Measurements from ENCODE around the gene TELO2.
"Not testable (repeated sequence)": the region's sequence is repeated elsewhere in the genome, so short reads cannot be mapped to it uniquely, and the experiment has no call there.

Gene TELO2

DNA sequence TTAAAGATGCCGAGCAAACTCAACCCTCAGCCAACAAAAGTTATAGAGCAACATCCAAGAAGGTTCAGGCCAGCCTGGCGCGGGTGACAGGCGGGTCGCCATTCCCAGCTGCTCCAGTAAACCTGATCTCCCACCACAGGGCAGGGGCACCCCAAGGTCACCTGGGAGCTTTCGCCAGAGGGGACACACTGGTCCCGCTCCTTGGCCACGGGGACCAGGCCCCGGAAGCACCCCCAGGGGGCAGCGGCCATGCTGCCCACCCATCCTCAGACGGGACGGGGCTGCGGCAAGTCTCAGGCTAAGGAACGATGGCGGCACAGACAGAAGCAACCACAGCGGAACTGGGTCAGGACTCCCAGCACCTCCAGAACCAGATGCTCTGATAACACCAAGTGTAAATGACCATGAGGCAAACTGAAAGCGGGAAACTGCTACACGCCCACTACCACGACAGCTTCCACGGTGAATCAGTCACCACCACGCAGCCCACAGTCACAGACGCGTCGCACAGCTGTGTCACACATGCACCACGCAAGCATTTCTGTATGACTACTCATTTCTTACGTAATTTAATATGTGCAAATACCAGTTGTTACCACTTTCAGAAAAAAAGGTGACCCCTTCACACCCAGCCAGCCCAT, 34.7 kb upstream of the TELO2 start:
- DNase-seq = no peak

DNA sequence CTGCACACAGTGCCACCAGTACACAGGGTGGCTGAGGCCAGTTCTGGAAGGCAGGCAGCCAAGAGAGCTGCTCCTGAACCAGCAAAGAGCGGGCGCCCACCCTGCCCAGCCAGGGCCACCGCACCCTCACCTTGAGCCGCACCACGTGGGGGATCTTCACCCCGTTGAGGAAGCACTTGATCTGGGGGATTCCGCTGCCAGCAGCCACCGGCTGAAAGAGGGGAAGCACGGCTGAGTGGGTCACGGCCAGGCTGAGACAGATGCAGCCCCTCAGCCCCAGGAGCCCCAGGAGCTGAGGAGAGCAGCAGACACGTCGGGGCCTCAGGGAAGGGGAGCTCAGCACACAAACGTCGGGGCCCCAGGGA, 34.2 kb upstream of the TELO2 start:
- no peak for DNase-seq

DNA sequence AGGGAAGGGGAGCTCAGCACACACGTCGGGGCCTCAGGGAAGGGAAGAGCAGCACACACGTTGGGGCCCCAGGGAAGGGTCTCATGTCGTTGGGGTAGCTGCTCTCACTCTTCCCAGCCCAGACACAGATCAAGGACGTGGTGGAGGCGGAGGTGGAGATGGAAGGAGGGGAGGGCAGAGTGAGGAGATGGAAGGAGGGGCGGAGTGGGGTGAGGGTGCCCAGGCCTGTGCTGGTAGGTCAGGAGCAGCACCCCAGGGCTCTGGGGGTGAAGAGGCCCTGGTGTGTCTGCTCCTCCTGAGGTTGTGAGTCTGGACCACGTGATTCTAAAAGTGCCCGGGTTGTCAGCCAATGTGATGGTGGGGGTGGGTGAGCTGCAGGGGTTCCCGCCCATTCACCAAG, 33.2 kb upstream of the TELO2 start:
- no peak for DNase-seq

DNA sequence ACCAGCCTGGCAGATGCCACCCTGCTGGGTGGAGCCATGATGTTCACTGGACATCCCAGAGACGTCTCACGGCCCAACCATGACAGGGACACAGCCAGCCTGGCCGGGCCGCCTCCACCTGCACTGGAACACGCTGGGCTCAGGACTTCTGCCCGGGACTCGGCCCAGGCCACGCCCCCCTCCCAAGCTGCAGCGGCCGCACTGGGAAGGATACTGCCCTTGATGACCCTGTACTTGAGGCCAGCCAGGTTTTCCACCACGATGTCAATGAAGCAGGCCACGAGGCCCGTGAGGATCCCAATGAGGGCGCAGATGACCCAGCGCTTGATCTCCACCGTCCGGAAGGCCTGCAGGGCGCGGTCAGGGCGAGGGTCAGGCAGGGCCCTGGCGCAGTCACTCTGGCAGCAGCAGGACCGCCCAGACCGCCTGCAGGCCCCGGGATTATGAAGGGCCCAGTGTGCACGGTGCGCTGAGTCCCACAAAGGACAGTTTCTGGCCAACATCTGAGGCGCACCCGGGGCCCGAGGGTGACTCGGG, 32.5 kb upstream of the TELO2 start:
- no peak for DNase-seq

DNA sequence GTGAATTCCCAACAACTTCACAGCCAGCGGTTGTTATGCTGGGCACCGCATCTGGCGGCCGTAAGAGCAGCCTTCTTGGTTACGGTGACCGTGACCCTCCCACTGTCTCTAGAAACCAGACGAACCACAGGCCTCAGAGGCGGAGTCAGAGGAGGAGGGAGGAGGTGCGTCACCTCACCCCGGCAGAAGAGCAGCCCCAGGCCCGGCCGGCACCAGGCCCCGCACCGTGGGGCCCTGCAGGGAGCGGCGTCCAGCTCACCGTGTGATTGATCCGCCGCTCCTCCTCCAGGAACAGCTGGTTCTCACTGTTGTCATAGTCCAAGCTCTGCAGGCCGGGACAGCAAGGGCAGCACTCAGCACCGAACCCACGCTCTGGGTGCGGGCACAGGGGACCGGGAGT, 32.0 kb upstream of the TELO2 start:
- no peak for DNase-seq

DNA sequence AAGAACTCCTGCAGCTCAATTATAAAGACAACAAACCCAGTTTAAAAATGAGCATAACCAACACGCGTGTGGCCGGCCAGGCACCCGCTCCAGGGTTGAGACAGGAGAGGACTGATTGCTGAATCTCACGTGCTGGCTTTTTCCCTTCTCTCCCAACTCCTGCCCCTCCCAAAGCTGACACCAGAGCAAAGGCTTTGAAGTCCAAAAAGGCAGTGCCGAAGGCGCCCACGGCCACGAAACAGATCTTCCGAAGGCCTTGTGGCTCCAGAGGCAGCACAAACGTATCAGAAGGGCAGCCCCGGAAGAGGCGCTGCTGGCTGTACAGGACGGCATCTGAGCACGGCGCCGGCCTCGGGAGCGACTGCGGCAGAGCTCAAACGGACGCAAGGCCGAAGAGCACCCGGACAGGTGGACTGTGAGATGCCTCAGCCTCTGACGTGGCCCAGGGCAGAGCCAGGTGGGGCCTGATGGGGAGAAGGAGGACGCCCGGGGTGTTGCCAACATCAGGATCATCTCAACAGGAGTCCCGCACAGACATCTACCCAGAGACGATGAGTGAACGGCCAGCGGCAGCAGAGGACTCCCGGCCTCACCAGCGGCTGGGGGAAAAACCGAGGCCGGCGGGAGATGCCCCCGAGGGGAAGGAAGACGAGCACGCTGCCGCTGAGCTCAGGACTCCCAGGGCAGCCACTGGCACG, 28.8 kb upstream of the TELO2 start:
- DNase-seq = no peak

DNA sequence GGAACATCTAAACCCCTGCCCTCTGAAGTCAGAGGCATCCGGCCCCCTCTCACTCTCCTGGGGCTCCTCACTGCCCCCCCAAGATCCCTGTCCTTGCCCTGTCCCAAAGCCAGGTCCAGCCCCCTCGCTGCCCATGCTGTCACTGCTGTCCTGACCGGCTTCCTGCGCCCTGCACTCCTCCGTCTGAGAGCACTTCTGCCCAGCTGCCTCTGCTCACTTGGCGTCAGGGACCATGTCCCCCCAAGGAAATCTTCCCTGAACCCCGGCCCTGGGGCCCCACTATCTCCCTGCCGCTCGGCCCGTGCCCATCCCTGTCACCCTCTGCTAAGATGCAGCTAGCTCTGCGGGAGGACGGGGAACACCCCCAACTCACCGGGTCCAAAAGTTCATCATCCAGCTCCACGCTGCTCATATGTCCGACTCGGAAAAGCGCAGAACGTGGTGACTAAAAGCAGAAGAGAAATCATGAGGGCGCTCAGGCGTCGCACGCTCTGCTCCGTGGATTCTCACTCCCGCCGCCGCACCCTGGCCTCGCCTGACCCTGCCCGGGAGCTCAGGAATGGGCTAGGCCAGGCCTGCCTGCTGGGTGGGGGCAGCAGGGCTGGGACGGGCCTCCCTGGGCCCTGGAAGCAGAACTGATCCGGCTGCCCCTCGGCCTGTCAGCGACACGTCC, 28.1 kb upstream of the TELO2 start:
- DNase-seq = no peak

DNA sequence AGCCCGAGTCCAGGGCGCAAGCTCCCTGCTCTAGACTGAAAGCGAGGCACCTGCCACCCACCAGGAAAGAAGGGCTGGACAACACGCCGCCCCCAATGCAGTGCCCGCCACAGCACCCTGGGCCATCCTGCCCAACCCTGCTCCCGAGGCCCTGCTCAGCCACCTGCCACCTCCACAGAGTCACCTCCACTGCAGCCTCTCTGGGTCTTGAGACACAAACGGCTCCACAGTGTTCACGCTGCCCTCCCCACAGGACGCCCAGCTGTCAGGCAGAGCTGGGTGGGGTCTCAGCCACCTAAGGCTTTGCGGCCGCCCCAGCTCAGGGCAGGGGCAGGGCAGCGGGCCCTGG, 27.6 kb upstream of the TELO2 start:
- DNase-seq = no peak

DNA sequence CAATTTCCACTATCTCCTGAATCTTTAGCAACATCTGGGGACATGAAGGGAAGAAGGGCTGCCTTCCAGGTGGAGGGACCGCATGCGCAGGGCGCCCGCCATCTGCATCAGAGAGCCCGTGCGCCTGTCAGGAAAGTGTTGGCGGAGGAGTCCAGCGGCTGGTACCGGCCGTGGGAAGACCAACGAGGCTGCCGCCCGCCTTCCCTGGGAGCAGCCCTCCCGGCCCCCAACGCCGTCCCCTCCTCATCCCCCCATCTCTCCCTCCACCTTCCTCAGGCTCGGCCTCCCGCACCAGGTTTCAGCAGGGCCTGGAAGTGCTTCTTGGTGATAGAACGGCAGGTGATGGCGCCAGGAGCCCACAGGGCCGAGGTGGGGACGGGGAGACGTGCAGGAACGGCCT, 27.1 kb upstream of the TELO2 start:
- DNase-seq = no peak

DNA sequence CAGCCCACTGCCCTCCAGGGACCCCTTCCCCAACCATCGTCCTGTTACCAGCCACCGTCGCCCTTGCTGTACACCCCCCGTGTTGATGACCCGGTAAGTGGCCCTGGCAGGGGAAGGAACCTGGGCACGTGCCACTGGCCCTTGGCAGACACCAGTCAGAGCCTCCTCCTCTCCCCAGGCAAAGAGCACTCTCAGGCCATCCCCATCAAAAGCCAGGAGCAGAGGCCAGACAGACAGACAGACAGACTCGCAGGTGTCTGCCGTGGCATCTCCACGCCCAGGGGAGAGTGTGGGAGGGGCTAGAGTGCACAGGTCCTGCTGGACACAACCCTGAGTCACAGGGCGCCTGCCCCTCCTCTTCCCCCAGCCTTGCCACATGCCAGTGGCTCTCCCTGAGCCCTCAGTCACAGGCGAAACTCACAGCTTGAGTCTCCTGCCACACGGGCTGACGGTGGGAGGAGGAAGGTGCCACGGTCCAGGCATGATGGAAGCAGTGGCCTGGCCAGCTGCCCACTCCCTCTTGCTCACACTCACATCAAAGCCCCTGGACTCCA, 26.1 kb upstream of the TELO2 start:
- no peak for DNase-seq

DNA sequence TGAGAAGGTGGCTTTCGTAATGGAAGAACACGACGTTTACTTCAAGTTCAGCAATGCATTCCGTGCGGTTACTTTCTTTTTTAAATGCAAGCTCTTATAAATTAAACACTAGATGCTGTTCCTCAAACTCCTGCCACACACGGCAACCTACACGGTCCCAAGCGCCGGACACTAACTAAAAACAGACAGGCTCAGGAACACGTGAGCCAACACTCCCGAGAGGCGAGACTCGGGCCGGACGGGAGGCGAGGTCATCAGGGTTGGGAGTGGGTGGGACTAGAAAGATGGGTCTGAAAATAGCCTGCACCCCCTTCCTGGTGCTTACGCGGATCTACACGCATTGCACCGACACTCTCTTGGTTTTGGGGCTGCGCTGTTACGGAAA, 24.7 kb upstream of the TELO2 start:
- no peak for DNase-seq

DNA sequence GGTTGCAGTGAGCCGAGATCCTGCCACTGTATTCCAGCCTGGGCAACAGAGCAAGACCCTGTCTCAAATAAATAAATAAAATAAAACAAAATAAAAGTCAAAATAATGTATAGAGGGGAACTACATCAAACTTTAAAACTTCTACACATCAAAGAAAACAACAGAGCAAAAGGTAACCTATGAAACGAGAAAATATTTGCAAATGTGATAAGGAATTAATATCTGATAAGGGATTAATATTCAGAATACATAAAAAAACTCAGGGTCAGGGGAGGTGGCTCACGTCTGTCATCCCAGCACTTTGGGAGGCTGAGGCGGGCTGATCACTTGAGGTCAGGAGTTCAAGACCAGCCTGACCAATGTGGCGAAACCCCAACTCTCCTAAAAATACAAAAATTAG, 24.0 kb upstream of the TELO2 start:
- not testable (repeated sequence) for DNase-seq

DNA sequence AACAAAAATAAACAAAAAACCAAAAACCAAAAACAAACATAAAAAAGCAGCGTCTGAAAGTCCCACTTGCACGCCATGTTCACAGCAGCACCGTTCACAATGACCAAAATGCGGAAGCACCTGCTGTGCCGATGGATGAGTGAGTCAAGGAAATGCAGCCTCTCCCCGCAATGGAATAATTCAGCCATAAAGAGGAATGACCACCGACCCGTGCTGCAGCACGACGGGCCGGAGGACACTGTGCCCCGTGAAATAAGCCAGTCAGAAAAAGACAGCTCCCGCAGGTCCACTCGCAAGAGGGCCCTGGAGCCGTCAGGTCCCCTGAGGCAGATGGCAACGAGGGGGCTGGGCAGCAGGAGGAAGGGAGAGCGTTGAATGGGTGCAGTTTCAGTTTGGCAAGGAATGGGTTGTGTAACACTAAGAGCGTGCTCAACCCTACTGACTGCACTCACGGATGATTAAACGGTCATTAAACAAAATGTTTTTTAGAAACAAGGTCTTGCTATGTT, 23.4 kb upstream of the TELO2 start:
- peak; percentile 32 for DNase-seq

DNA sequence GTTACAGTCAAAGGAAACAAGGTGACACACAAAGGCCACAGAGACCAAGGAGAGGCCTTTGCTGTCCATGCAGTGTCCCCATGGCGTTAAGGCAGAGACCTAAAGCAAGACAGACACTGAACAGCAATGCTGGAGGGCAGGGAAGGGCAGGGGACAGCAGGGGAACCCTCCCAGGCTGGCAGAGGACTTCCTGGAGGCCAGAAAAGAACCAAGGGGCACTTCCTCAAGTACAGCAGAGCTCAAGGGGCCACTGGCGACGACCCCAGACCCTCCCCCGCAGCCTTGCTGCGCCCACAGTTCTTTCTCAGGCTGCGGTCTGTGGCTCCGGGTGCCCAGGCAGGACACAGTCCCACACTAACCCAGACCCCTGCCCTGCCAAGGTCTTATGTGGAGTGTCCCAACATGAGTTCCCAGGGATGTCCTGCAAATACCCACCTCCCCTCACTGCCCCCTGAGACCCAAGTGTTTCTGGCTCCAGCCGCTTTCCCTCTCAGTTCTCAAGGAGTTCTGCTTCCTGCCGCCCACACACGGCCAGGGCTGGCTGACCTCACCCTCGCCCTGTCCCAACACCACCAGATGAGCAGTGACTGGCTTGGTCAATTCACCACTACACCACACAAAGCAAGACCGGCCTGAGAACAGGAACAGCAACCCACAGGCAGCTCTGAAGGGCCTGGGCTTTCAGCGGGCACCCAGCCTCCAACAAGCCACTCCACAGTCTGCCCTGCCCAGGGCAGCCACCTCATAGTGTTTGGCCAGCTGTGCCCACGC, 22.5 kb upstream of the TELO2 start:
- no peak for DNase-seq

DNA sequence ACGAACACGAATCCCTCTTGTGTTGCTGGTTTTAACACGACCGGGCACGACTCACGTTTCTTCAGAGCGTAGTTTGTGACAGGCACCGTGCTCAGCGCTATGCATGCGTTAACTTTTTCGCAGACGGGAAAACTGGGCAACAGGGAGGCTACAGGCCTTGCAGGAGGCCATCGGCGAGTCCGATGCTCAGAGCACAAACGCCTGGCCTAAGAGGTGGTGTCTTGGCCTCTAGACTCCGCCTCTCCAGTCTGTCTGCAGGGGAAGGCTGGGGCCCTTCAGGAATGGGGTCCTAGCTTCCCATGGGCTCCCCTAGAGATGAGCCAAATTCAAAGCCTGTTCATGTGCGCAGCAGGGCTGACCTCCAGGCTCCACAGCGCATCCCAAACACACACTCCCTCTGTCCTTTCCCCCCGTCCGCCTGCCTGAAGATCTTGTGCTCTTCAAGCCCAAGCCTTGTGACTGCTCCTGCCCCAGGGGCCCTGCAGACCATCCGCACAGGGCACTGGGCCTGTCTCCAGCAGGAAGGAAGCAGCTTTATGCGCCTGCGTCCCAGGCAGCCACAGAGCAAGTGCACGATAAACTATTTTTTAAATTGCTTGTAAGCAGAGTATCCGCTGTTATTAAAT, 21.5 kb upstream of the TELO2 start:
- DNase-seq = no peak

DNA sequence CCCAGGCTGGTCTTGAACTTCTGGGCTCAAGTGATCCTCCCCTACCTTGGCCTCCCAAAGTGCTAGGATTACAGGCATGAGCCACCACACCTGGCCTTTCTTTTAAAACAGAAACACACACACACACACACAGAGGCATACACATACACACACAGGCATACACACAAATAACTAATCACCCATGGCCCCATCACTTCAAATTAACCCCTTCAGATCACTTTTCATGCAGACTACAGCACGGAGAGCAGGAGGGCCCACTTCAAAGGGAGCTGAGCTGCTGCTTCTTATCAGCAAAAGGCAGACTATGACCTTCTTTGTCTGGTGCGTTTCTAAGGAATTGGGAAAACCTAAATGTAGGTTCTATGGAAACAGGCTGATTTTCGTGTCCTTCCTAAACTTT, 20.2 kb upstream of the TELO2 start:
- no peak for DNase-seq

DNA sequence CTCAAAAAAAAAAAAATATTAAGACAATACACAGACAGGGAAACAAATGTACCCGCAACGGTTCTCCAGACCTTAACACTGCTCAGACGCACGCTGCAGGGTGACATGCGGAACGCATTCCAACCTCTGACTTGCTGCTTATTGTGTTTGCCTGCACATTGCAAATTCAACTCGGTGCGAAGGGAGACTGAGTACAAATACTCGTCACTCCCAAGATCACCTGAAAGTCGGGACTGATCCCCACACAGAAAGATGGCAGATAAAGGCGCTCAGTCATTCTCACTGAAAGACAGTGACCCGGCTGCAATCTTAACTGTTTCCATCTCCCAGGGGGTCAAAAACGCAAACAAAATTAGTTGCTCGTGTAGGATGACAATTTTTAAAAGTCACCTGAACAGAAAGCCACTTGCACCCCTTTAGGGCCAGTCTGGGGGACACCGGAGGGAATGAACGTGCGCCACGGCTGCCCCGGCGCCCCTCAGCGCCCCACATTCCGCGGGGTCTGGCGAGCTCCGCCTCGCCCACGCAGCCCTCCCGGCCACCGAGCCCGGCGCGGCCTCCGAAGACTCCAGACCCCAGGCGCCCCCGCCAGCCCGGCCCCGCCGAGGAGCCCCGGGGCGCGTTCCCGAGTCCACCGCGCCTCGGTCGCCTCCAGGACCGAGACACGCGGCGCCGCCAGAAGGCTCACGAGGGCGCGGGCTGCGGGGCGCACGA, 18.9 kb upstream of the TELO2 start:
- no peak for DNase-seq

DNA sequence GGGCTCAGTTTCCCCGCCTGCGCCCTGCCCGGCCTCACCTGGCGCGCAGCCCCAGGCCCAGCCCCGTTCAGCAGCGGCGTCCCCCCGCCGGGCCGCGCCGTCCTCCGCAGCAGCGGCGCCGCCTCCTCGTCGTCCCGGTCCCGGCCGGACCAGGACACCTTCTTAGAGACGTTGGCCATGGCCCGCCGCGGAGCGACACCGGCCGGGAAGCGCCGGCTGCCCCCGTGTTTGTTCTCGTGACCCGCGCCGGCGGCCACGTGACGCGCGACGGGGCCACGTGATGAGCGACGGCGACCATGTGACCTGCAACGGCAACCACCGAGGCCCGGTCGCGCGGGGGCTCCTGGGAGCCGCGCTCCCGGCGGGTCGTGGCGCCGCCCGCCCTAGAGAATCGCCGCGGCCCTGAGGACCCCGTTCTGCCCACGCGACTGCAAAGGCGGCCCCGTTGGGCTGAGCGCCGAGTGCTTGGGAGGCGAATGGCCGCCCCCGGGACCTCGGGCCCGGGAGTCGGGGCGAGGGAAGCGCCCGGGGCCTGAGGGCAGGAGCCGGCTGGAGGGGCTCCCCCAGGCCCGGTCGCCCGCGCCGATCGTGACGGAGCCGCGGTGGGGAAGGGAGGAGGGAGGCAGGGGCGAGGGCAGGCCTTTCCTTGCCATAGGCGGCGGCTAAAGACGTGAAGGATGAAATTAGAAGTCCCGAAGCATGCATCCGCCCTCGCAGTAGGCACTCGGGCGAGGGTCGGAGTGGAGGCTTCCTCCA, 18.2 kb upstream of the TELO2 start, which contains the start of gene CLCN7:
Gene CLCN7 (minus strand): TSS at position 233 of the 756 bp plus-strand sequence. CDS start 54 bp downstream, at position 179.
- no peak for DNase-seq

DNA sequence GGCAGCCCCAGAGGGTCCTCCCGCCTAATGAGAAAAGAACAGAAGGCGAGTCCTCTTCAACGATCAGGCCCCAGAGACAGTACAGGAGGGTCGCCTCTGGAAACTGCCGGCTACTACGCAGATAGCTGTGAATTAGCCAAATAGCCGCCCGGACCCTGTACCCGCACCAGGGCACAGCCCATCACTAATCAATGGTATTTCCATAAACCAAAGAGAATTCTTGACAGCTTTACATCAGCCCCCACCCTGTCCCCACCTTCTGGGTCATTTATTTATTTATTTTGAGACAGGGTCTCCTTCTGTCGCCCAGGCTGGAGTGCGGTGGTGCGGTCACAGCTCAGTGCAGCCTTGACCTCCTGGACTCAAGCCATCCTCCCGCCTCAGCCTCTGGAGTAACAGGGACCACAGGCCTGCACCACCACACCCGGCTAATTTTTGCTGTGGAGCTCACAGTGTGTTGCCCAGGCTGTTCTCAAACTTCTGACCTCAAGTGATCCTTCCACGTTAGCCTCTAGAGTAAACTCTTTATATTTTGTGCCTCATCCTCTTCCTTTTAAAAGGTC, 17.5 kb upstream of the TELO2 start:
- no peak for DNase-seq

DNA sequence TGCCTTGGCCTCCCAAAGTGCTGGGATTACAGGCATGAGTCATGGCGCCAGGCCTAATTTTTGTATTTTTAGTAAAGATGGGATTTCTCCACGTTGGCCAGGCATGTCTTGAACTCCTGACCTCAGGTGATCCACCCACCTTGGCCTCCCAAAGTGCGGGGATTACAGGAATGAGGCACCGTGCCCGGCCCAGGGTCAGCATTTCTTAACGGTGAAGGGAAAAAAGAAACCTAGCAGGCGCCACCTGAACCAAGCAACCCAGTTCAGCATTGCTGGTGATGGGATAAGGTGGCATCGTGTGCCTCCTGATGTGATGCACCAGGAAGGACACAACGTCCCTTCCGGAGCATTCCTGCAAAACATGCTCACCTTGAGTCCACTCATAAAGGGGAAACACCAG, 16.1 kb upstream of the TELO2 start:
- no peak for DNase-seq

DNA sequence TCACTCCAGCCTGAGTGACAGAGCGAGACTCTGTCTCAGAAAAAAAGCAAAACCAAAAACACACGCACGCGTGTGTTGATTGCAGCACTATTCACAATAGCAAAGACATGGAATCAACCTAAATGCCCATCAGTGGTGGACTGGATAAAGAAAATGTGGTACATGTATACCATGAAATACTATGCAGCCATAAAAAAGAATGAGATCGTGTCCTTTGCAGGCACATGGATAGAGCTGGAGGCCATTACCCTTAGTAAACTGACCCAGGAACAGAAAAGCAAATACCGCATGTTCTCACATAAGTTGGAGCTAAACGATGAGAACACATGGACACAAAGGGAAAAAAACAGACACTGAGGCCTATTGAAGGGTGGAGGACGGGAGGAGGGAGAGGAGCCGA, 14.2 kb upstream of the TELO2 start:
- DNase-seq = not testable (repeated sequence)
